Activated CD4-positive, alpha-beta T cell treated with anti-CD3 and anti-CD28 coated beads for 36 hours (primary cell): ENCODE results near the gene ZFYVE1. TPM values are rescaled to one million over a fixed set of nuclear protein-coding genes. Genes with fewer than 3 reads are reported as not detected.
"Not testable (repeated sequence)": the region's sequence is repeated elsewhere in the genome, so short reads cannot be mapped to it uniquely, and the experiment has no call there.

ENCODE experiments used
- ATAC-seq: fragments of 200-7000 bp; cut with Tn5 transposase; one replicate; pipeline ENCODE4 v1.10.0; 2021; ENCODE audit warnings: mild to moderate bottlenecking, moderate library complexity
- CTCF ChIA-PET: fragments of 350-600 bp; sonication (Branson Sonifier 250); formaldehyde crosslinking; loops from one replicate; lab custom pipeline; 2021; ENCODE audit warnings: antibody characterized with exemption; lab: Charles Lee
- POLR2A ChIA-PET: fragments of 350-600 bp; sonication (Branson Sonifier 250); formaldehyde crosslinking; loops from one replicate; lab custom pipeline; 2021; ENCODE audit warnings: antibody characterized with exemption, inconsistent platforms; lab: Charles Lee
- DNase-seq: peaks from one replicate; pipeline ENCODE4 v3.0.0-alpha.2; 2020
- H3K27ac Mint-ChIP-seq: one replicate; pipeline ENCODE4 v1.8.0; 2021; ENCODE audit warnings: mixed read lengths
- H3K27me3 Mint-ChIP-seq: one replicate; pipeline ENCODE4 v1.8.0; 2021; ENCODE audit warnings: mixed read lengths
- H3K36me3 Mint-ChIP-seq: one replicate; pipeline ENCODE4 v1.8.0; 2021; ENCODE audit warnings: low read depth, mixed read lengths
- H3K4me1 Mint-ChIP-seq: one replicate; pipeline ENCODE4 v1.8.0; 2021; ENCODE audit warnings: mixed read lengths
- H3K4me3 Mint-ChIP-seq: one replicate; pipeline ENCODE4 v1.8.0; 2021; ENCODE audit warnings: mild to moderate bottlenecking, moderate library complexity, mixed read lengths
- H3K9me3 Mint-ChIP-seq: one replicate; pipeline ENCODE4 v1.8.0; 2021; ENCODE audit warnings: low read depth, mixed read lengths
- intact Hi-C, 2 experiments: fragments of 100-400 bp; cut with DNase I in 1 of 2; cut with micrococcal nuclease in 1 of 2; formaldehyde crosslinking; loops; one replicate each; pipeline versions ENCODE4 v1.14.2 to v1.15.1; 2022 to 2024; cut with DNase I, micrococcal nuclease
- total RNA-seq, 2 experiments: library from RNA; stranded (reverse); gene quantifications; one replicate each; pipeline ENCODE4 v1.2.3, GENCODE V29; 2021

Gene ZFYVE1, protein sequence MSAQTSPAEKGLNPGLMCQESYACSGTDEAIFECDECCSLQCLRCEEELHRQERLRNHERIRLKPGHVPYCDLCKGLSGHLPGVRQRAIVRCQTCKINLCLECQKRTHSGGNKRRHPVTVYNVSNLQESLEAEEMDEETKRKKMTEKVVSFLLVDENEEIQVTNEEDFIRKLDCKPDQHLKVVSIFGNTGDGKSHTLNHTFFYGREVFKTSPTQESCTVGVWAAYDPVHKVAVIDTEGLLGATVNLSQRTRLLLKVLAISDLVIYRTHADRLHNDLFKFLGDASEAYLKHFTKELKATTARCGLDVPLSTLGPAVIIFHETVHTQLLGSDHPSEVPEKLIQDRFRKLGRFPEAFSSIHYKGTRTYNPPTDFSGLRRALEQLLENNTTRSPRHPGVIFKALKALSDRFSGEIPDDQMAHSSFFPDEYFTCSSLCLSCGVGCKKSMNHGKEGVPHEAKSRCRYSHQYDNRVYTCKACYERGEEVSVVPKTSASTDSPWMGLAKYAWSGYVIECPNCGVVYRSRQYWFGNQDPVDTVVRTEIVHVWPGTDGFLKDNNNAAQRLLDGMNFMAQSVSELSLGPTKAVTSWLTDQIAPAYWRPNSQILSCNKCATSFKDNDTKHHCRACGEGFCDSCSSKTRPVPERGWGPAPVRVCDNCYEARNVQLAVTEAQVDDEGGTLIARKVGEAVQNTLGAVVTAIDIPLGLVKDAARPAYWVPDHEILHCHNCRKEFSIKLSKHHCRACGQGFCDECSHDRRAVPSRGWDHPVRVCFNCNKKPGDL
- 1 to 10 TPM; 8.3 to 9.4 TPM for total RNA-seq

DNA sequence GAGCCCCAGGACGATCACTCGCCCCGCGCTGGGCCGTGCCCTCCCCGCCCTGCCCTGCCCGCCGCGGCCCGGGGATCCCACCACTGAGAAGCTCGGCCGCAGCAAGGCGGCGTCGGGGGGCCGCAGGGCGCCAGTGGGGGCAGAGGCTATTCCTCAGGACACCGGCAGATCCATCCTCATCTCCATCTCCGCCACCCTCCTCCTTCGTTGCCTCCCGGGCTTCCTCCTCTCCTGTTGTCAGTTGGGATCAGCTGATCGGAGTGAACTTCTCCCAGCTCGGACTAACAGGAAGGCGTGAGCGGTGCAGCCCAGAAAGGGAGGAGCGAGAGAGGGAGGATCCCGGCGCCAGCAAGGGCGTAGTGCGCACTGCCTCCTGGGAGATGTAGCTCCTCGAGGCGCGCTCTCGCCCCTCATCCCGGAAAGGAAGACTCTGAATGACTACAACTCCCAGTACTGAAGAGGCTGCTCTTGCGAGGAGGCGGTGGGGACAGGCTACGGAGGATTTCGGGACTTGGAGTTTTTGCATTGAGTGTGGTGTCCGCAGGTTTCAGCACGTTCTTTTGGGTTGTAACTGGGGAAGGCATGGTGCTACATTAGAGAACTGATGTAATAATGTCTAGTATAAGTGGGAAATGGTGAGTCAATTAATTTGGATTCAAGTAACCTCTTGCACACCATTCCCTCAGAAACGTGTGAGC, at the start of gene ZFYVE1:
Gene ZFYVE1 (minus strand): TSS at position 262 of the 698 bp plus-strand sequence. CDS start 2,598 bp downstream, outside the sequence.
- Mint-ChIP-seq H3K27me3 (no peaks in the 10 kb centered on the region), H3K4me1 (peaks cover 35% of the 10 kb centered on the region), H3K27ac (peak within 1 kb of the TSS; percentile 87), H3K9me3 (no peaks in the 10 kb centered on the region), H3K36me3 (peaks cover 18% of the 10 kb centered on the region), H3K4me3 (peak within 1 kb of the TSS; percentile 84)
- intact Hi-C loops, result loop anchor here (1.0 kb wide), 6 partner anchors 13 to 617 kb away; partner anchors contain the start of genes PSEN1 (in 2 of the 2), RBM25 (in 2 of the 2), DCAF4 (in 1 of the 2) and DNAL1 (in 1 of the 2)
- POLR2A ChIA-PET, result interaction anchor here (0.5 to 2.9 kb wide), 9 partner anchors 8 to 1655 kb away, joined by 3 to 24 read pairs (median 3); partner anchors contain the start of genes PSEN1 and RBM25
- DNase-seq (peak; percentile 96), ATAC-seq (peak; percentile 100)
- CTCF ChIA-PET, result interaction anchor here (0.9 to 2.0 kb wide), 3 partner anchors 10 to 27 kb away, joined by 4 to 7 read pairs (median 5); no protein-coding TSS in a partner anchor

DNA sequence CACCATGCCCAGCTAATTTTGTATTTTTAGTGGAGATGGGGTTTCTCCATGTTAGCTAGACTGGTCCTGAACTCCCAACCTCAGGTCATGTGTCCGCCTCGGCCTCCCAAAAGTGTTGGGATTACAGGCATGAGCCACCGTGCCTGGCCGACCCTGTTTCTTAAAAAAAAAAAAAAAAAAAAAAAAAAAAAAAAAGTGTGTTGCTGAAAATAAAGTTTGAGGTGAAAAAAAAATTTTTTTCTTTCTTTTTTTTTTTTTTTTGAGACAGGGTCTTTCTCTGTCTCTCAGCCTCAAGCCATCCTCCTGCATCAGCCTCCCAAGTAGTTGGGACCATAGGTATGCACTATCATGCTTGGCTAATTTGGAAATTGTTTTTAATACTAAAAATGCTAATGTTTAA, 42.7 kb upstream of the ZFYVE1 start:
- intact Hi-C loops, result loop anchor here in 1 of 2 experiments (5.0 kb wide), 1 partner anchor 33 kb away; no protein-coding TSS in a partner anchor
- ATAC-seq, result no peak
- Mint-ChIP-seq H3K27me3 (no peaks in the 10 kb centered on the region), H3K9me3 (no peaks in the 10 kb centered on the region), H3K4me1 (peaks cover 31% of the 10 kb centered on the region), H3K4me3 (no peak overlapping the region), H3K36me3 (peaks cover 35% of the 10 kb centered on the region), H3K27ac (no peak overlapping the region)
- CTCF ChIA-PET, result no interaction called here
- DNase-seq, result no peak
- POLR2A ChIA-PET, result no interaction called here

DNA sequence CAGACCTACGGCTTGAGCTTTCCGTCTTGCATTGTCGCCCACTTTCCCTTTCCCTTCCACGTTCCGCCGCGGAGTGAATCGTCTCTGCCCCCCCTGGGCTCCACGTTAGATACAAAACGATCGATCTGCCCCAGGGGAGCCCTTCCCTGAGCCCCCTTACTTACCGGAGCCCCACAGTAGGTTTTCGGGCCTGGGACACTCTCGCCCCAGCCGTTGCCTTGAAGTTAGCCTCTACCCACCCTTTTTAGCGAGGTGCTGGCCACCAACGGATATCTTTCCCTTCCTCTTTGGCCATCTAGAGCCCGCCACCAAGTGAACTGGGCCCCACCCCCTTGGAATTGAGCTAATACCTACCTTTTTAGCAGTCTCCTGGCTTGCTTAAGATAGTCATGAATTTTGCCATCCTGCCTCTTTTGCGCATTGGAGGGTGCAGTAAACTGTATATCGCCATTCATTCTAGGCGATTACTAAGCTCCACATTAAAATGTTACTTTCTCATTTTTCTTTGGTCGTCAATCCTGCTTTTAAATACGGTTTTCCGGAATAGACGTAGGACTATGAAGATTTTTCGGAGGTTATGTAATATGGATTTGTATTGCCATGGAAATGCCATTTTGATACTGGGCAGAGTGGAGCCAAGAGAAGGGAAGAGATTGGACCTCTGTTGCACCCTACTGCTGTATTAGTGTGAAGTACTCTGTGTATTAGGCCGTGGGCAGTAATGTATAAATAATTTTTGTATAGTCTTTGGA, 32.2 kb upstream of the ZFYVE1 start:
- DNase-seq, result no peak
- Mint-ChIP-seq H3K27ac (no peak overlapping the region), H3K4me3 (no peak overlapping the region), H3K9me3 (no peaks in the 10 kb centered on the region), H3K4me1 (peaks cover 38% of the 10 kb centered on the region), H3K36me3 (peaks cover 30% of the 10 kb centered on the region), H3K27me3 (no peaks in the 10 kb centered on the region)
- CTCF ChIA-PET, result interaction anchor here (0.8 to 1.0 kb wide), 2 partner anchors 33 to 510 kb away, joined by 4 read pairs; partner anchors contain the start of gene ACOT2
- ATAC-seq, result peak; percentile 4
- intact Hi-C loops, result loop anchor here (1.0 to 10.0 kb wide), 13 partner anchors 32 to 1706 kb away; partner anchors contain the start of genes ALDH6A1 (in 2 of the 2), LIN52 (in 2 of the 2), PSEN1 (in 2 of the 2) and ZFYVE1 (in 2 of the 2)
- POLR2A ChIA-PET, result interaction anchor here (0.6 to 2.3 kb wide), 7 partner anchors 9 to 133 kb away, joined by 3 to 24 read pairs (median 6); partner anchors contain the start of genes DCAF4, PSEN1 and ZFYVE1

DNA sequence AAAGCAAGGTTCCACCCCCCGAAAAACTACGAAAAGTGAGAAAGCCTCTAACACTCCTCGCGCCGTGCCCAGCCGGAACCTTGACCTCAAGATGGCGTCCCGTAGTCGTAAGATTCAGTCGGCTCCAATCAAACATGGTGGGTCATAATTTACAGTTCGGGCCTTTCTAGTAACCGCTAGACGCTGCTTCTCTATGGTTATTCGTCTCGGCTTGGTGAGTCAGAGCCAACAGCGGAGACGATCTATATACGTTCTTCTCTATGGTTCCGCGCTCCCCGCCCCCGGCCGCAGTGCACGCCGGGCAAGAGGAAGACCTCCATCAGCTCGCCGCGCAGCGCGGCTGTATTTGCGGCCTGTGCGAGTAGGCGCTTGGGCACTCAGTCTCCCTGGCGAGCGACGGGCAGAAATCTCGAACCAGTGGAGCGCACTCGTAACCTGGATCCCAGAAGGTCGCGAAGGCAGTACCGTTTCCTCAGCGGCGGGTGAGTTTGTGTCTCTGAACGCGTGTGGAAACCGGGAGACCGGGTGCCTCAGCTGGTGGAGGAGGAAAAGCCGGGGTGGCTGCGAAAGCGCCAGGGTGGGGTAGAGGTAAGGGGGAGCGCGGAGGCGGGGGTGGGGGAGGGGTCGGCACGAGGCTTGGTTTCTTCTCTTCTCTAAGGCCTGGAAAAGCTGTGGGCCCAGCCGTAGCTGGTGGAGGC, 31.5 kb upstream of the ZFYVE1 start, which contains the start of gene RBM25:
Gene RBM25 (plus strand): TSS at position 311 of the 698 bp plus-strand sequence. CDS start 13,108 bp downstream, outside the sequence.
- peaks cover 31% of the 10 kb centered on the region for H3K4me1 Mint-ChIP-seq
- peak; percentile 97 for DNase-seq
- no peaks in the 10 kb centered on the region for H3K27me3 Mint-ChIP-seq
- CTCF ChIA-PET, result interaction anchor here (0.7 to 1.0 kb wide), 3 partner anchors 33 to 511 kb away, joined by 4 to 6 read pairs (median 4); partner anchors contain the start of gene ACOT2
- POLR2A ChIA-PET, result interaction anchor here (0.5 to 2.3 kb wide), 8 partner anchors 9 to 132 kb away, joined by 3 to 24 read pairs (median 6); partner anchors contain the start of genes DCAF4, PSEN1 and ZFYVE1
- intact Hi-C loops, result loop anchor here (1.0 to 10.0 kb wide), 13 partner anchors 31 to 1706 kb away; partner anchors contain the start of genes ALDH6A1 (in 2 of the 2), LIN52 (in 2 of the 2), PSEN1 (in 2 of the 2) and ZFYVE1 (in 2 of the 2)
- no peak within 1 kb of the TSS for H3K27ac Mint-ChIP-seq
- H3K36me3 Mint-ChIP-seq, result peaks cover 25% of the 10 kb centered on the region
- H3K9me3 Mint-ChIP-seq, result no peaks in the 10 kb centered on the region
- peak; percentile 95 for ATAC-seq
- H3K4me3 Mint-ChIP-seq, result no peak within 1 kb of the TSS

DNA sequence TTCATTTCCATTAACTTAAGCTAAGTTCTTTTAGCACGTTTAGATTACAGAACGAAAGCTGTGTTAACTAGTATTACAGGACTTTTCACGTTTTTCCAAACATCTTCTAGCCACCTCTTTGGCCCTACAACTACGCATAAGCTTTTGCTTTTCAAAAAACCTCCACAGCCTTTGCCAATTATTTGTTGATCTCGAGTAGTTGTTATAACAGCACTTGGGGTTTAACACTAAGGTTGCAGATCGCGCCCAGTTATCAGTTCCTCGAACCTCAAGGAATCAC, 31.0 kb upstream of the ZFYVE1 start:
- ATAC-seq (no peak), DNase-seq (no peak)
- ChIA-PET POLR2A (interaction anchor here (0.5 to 2.3 kb wide), 7 partner anchors 8 to 133 kb away, joined by 3 to 24 read pairs (median 5); partner anchors contain the start of genes DCAF4, PSEN1 and ZFYVE1), CTCF (interaction anchor here (0.7 to 1.0 kb wide), 2 partner anchors 32 to 128 kb away, joined by 4 to 6 read pairs; no protein-coding TSS in a partner anchor)
- no peaks in the 10 kb centered on the region for H3K27me3 Mint-ChIP-seq
- H3K27ac Mint-ChIP-seq, result no peak overlapping the region
- no peaks in the 10 kb centered on the region for H3K9me3 Mint-ChIP-seq
- peaks cover 25% of the 10 kb centered on the region for H3K36me3 Mint-ChIP-seq
- H3K4me3 Mint-ChIP-seq, result no peak overlapping the region
- intact Hi-C loops, result loop anchor here (1.0 to 10.0 kb wide), 13 partner anchors 31 to 1707 kb away; partner anchors contain the start of genes ALDH6A1 (in 2 of the 2), LIN52 (in 2 of the 2), PSEN1 (in 2 of the 2) and ZFYVE1 (in 2 of the 2)
- H3K4me1 Mint-ChIP-seq, result peaks cover 28% of the 10 kb centered on the region

DNA sequence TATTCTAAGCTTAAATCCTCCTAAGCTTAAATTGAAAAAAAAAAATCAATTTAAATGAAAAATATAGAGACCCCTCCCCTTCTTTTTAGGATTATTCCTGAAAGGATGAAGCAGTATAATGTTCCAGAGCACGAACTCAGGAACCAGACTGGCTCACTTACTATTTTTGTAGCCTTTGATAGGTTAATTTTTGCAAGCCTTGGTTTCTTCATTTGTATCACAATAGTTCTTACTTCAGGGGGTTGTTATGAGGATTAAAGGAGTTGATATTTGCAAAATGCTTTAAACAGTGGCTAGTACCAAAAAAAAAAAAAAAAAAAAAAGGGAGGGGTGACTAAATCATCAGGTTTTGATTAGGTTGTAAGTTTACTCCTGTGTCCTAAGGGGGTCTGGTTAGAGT, 28.3 kb upstream of the ZFYVE1 start:
- H3K36me3 Mint-ChIP-seq, result peaks cover 7% of the 10 kb centered on the region
- DNase-seq (no peak), ATAC-seq (no peak)
- no peaks in the 10 kb centered on the region for H3K9me3 Mint-ChIP-seq
- no peak overlapping the region for H3K27ac Mint-ChIP-seq
- intact Hi-C loops, result loop anchor here (5.0 to 10.0 kb wide), 3 partner anchors 37 to 1710 kb away; partner anchors contain the start of genes ALDH6A1 (in 1 of the 2), LIN52 (in 1 of the 2) and YLPM1 (in 1 of the 2)
- ChIA-PET POLR2A (no interaction called here), CTCF (no interaction called here)
- no peak overlapping the region for H3K4me3 Mint-ChIP-seq
- H3K4me1 Mint-ChIP-seq, result peaks cover 8% of the 10 kb centered on the region
- H3K27me3 Mint-ChIP-seq, result no peaks in the 10 kb centered on the region

DNA sequence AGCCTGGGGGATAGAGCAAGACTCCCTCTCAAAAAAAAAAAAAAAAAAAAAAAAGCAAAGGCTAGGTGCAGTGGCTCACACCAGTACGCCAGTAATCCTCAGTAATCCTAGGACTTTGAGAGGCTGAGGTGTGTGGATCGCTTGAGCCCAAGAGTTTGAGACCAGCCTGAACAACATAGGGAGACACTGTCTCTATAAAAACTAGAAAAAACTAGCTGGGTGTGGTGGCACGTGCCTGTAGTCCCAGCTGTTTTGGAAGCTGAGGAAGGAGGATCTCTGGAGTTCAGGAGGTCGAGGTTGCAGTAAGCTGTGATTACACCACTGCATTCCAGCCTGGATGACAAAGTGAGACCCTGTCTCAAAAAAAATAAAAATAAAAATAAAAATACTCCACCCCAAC, 22.5 kb upstream of the ZFYVE1 start:
- ChIA-PET POLR2A (interaction anchor here (0.7 to 1.0 kb wide), 2 partner anchors 9 to 220 kb away, joined by 3 to 7 read pairs; partner anchors contain the start of gene RBM25), CTCF (no interaction called here)
- DNase-seq (no peak), ATAC-seq (no peak)
- Mint-ChIP-seq H3K36me3 (no peaks in the 10 kb centered on the region), H3K4me3 (no peak overlapping the region), H3K27me3 (no peaks in the 10 kb centered on the region), H3K27ac (no peak overlapping the region), H3K9me3 (no peaks in the 10 kb centered on the region), H3K4me1 (no peaks in the 10 kb centered on the region)
- intact Hi-C loops, result no loop called here

DNA sequence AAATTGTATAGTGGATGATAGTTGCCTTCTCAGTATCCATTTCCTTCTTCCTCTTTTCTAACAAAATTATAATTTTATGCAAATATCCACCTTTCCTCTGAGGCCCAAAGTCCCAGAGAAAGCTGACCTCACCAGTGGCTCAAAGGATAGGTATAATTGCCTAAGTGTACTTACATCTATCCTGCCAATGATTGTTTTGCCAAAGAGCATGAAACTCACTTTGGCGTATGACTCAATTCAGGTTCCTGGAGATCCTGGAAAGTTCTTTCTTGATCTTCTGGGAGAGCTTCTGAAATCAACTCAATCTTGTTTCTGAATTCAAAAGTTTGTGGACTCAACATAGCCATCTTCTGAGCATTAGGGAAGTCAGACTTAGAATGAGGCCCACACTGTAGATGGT, 20.9 kb upstream of the ZFYVE1 start:
- Mint-ChIP-seq H3K9me3 (no peaks in the 10 kb centered on the region), H3K4me1 (no peaks in the 10 kb centered on the region), H3K27me3 (no peaks in the 10 kb centered on the region), H3K4me3 (no peak overlapping the region), H3K27ac (no peak overlapping the region), H3K36me3 (no peaks in the 10 kb centered on the region)
- POLR2A ChIA-PET, result no interaction called here
- CTCF ChIA-PET, result no interaction called here
- DNase-seq, result no peak
- ATAC-seq, result no peak
- intact Hi-C loops, result no loop called here

DNA sequence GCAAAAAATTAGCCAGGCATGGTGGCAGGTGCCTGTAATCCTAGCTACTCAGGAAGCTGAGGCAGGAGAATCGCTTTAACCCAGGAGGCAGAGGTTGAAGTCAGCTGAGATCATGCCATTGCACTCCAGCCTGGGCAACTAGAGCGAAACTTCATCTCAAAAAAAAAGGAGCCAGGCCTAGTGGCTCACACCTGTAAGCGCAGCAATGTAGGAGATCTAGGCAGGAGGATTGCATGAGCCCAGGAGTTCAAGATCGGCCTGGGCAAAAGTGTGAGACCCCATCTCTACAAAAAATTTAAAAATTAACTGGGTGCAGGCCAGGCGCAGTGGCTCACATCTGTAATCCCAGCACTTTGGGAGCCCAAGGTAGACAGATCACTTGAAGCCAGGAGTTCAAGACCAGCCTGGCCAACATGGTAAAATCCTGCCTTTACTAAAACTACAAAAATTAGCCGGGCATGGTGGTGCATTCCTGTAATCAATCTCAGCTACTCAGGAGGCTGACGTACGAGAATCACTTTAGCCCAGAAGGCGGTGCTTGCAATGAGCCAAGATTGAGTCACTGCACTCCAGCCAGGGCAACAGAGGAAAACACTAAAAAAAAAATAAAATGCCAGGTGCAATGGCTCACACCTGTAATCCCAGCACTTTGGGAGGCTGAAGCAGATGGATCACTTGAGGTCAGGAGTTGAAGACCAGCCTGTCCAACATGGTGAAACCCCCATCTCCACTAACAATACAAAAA, 10.0 kb upstream of the ZFYVE1 start:
- H3K36me3 Mint-ChIP-seq, intact Hi-C loops, H3K27me3 Mint-ChIP-seq, H3K9me3 Mint-ChIP-seq, DNase-seq, H3K27ac Mint-ChIP-seq, H3K4me1 Mint-ChIP-seq, H3K4me3 Mint-ChIP-seq, ATAC-seq: not testable (repeated sequence)
- ChIA-PET CTCF (interaction anchor here (0.6 kb wide), 1 partner anchor 132 kb away, joined by 3 read pairs; no protein-coding TSS in a partner anchor), POLR2A (interaction anchor here (0.7 kb wide), 1 partner anchor 1047 kb away, joined by 3 read pairs; the partner anchor contains the start of gene ALDH6A1)
